GM12892 (cell line): Measurements from ENCODE around the gene GATB.

Source experiments
- DNase-seq: peaks from one replicate; pipeline ENCODE4 v3.0.0; 2011; ENCODE audit not compliant: insufficient read length
- FAIRE-seq: peaks from 2 replicates; lab custom pipeline; 2011; peaks lifted over from hg19 to GRCh38; lab: Jason Lieb, UNC
- POLR2A ChIP-seq: IDR thresholded peaks from 2 replicates; pipeline ENCODE4 v1.6.1; 2011; ENCODE audit warnings: low read depth, low read length, control low read depth
- POLR2AphosphoS5 ChIP-seq: IDR thresholded peaks from 2 replicates; pipeline ENCODE4 v1.6.1; 2011; ENCODE audit warnings: low read depth, low read length, control low read depth
- TAF1 ChIP-seq: IDR thresholded peaks from 2 replicates; pipeline ENCODE4 v1.6.1; 2011; ENCODE audit warnings: low read depth, mild to moderate bottlenecking, control low read depth, low read length, borderline replicate concordance

GATB gene

GRCh38 chr4:151708100-151708499 lies 52.7 kb downstream of the GATB start:
- DNase-seq: no peak
- no peak for FAIRE-seq
- TF ChIP-seq TAF1 (no peak), POLR2AphosphoS5 (no peak)

- no peak for FAIRE-seq
- no peak for TF ChIP-seq TAF1
- no peak for TF ChIP-seq POLR2AphosphoS5
- no peak for TF ChIP-seq POLR2A
- no peak for DNase-seq
Observed at GRCh38 chr4:151703401-151703800, 57.4 kb downstream of the GATB start.

- DNase-seq (no peak), FAIRE-seq (no peak)
- no peak for TF ChIP-seq POLR2A
- no peak for TF ChIP-seq TAF1
- no peak for TF ChIP-seq POLR2AphosphoS5
Observed at GRCh38 chr4:151702256-151702655, 58.6 kb downstream of the GATB start.

- FAIRE-seq: no peak
- TF ChIP-seq POLR2AphosphoS5 (no peak), TAF1 (no peak), POLR2A (no peak)
- DNase-seq: no peak
Observed at GRCh38 chr4:151700566-151701316, 60.1 kb downstream of the GATB start.

GRCh38 chr4:151698213-151698612 lies 62.6 kb downstream of the GATB start:
- no peak for DNase-seq
- FAIRE-seq: no peak
- no peak for TF ChIP-seq POLR2A

DNA sequence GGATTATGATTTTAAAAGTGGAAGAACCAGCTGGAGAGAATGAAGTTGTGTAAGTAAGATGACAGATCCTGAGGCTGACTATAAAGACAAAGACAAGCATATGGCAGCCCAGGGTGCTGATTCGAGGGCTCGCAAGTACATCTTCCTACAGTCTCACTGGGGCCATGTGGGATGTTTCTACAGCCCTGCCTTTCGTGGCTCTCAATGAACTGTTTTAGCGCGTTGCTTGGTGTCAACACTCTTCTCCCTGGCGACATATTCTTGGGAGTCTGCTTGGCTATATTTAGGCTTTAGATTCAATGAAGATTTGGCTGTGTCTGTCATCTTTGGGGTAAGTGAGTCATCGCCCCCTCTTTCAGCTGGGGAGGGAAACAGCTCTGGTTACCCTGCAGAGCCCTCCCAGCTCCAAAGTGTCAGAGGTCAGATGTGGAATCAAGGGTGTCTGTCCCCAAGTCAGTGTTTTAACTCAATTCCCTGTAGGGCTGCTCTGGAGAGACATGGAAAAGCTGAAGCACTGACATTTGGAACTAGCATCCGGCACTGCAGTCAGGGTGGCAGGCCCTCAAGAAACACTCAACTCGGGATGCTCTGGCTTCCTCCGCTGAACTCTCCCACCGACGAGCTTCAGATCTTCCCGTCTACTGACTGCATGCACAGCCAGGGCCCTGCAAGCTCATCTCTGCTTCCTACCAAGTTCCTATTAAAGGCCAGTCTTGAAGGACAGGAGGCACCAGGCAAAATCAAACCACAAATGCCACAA lies 65.7 kb downstream of the GATB start:
- no peak for DNase-seq
- no peak for FAIRE-seq
- TF ChIP-seq POLR2AphosphoS5 (no peak), POLR2A (no peak), TAF1 (no peak)

- DNase-seq (no peak), FAIRE-seq (no peak)
- TF ChIP-seq TAF1: no peak
- no peak for TF ChIP-seq POLR2AphosphoS5
- TF ChIP-seq POLR2A: no peak
Observed at GRCh38 chr4:151692821-151693673, 67.8 kb downstream of the GATB start.

- TF ChIP-seq TAF1 (no peak), POLR2AphosphoS5 (no peak), POLR2A (no peak)
- DNase-seq (no peak), FAIRE-seq (no peak)
Observed at GRCh38 chr4:151692443-151692782, 68.4 kb downstream of the GATB start.

DNA sequence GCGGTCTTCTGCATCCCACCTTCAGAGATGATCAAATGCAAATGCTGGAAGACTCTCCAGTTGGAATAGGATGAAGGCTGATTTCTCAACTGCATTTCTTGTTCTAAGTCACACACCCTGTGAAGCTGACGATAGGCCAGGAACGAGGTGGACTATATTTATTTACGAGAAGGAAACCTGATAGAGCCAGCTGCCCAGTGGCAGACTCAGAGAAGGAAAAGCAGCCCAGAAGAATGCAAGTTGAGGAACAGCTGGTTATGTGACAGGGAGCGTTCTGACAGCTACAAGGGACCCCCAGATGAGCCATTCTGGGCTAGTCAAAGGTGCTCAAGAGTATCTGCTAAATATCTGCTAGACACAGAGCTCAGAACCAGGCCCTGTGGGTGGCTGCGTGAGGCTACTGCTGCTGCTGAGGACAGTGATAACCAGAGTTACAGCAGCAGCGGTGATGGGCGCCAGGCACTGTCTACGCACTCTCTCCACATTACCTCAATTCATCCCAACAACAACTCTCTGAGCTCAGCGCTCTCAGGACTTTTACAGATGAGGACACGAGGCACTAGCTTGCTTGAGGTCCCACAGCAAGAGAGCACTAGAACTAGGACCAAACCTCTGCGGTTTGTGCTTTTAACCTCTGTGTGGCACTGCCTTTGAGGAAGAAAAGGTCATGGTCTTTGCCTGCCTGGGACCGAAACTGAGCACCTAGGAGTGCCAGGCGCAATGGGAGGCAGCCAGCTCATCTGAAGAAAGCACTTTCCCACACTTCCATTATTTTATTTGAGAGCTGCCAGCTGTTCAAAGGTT lies 69.0 kb downstream of the GATB start:
- FAIRE-seq: no peak

DNA sequence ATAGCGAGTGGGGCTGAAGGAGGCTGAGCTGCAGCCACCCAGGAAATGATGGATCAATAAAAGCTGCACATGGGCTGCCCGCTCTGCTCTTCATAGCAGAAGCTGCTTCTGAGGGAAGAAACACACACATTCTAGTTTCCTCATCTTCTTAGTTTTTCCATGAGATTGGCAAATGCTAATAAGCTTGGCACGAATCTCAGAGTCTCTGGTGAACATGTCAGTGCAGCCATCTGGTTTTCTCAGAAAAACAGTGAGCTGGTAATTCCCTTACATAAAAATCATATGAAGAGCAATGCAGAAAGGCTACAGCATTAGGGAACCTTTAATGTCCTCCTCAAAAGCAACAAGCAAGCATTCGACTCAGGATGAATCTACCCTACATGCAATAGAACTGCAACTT lies 69.9 kb downstream of the GATB start:
- DNase-seq (no peak), FAIRE-seq (no peak)
- no peak for TF ChIP-seq POLR2AphosphoS5
- TF ChIP-seq POLR2A: no peak
- TF ChIP-seq TAF1: no peak

More for the DNA sequence above, 69.0 kb downstream of the GATB start:
- TF ChIP-seq POLR2AphosphoS5: no peak
- TF ChIP-seq POLR2A: no peak
- no peak for TF ChIP-seq TAF1
- no peak for DNase-seq

- DNase-seq: no peak
Observed at GRCh38 chr4:151690164-151690870, 70.5 kb downstream of the GATB start.

More at GRCh38 chr4:151690164-151690870, 70.5 kb downstream of the GATB start:
- no peak for FAIRE-seq
- TF ChIP-seq POLR2AphosphoS5 (no peak), POLR2A (no peak), TAF1 (no peak)
